Pons (tissue), 1 donor: ENCODE data around the gene NR1H3.

Experiments
- DNase-seq: peaks from one replicate; pipeline ENCODE4 v3.0.0-alpha.2; 2016; ENCODE audit warnings: low spot score

Gene NR1H3

GRCh38 chr11:47244448-47245350 is 13.1 kb upstream of the NR1H3 start:
- no peak for DNase-seq

- DNase-seq: no peak
Measured at GRCh38 chr11:47245611-47246357, 12.0 kb upstream of the NR1H3 start.

DNA sequence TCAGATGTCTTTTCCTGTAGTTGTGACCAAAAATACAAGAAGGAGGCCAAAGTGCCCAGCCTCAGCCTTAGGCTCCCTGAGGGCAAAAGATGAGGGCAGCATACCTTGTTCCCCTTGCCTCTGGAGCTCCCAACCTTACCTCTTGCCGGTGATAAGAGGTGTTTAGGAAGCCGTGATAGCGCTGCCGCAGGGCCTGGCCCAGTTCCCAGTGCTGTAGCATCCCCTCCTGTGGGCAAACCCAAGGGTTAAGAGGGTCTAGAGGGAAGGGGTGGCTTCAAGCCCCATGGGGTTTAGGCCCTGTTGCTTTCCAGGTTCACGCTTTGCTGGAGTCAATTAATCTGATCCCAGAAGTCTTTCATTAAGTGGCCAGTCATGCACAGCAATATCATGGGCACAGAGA is 10.3 kb upstream of the NR1H3 start:
- DNase-seq: no peak

GRCh38 chr11:47248304-47248663 is 9.5 kb upstream of the NR1H3 start:
- no peak for DNase-seq

- peak; percentile 88 for DNase-seq
Measured at GRCh38 chr11:47248664-47249377, 9.0 kb upstream of the NR1H3 start, which contains the start of gene ACP2. Gene ACP2 (minus strand): TSS chr11:47248814. CDS start chr11:47248789, 25 bp downstream.

DNA sequence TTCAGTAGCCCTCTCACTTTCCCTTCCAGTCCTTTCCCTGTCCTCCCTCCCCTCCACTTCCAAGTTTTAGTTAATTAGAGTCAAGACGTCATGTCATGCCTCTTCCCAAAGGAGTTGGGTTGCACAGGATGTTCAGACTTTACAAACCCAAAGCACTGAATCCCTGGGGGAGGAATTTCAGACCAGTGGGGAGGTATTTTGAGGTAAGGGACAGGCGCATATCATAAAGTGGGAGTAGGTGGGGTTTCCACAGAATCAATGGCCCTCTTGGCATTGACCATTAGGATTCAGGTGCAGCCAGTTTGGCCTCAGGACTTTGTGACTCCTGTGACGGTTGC is 8.4 kb upstream of the NR1H3 start:
- DNase-seq: no peak

DNA sequence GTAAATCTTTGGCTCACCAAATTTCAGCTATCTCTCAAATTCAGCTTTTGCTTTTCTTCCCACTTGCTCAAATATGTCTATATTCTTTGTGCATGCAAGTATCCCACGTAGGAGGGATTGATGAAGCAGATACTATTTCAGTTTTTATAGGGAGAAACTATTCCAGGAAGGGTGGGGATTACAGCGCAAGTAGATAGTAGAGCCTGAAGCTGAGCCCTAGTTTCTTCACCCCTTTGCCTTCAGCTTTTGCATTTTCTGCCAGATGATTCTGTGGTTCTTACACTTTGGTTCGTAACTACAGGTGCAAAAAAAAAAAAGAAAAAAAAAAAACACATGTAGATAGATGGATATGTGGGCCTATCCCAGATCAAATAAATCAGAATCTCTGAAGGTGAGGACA is 6.0 kb upstream of the NR1H3 start:
- DNase-seq: no peak

- no peak for DNase-seq
Measured at GRCh38 chr11:47253660-47254059, 4.1 kb upstream of the NR1H3 start.

- peak; percentile 40 for DNase-seq
Measured at GRCh38 chr11:47254386-47254785, 3.4 kb upstream of the NR1H3 start.

DNA sequence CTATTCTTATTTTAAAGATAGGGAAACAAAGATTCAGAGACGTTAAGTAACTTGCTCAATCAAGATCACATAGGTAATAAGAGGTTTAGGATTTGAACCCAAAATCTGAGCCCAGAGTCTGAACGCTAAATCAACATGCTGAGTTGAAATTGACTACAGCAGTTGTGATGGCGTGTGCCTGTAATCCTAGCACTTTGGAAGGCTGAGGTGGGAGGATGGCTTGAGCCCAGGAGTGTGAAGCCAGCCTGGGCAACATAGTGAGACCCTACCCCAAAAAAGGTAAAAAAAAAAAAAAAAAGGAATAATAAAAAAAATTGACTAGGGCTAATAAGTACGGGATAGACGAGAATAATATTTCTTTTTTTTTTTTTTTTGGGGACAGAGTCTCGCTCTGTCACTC is 1.4 kb upstream of the NR1H3 start:
- no peak for DNase-seq

GRCh38 chr11:47257177-47257516 is 649 bp upstream of the NR1H3 start:
- no peak for DNase-seq

DNA sequence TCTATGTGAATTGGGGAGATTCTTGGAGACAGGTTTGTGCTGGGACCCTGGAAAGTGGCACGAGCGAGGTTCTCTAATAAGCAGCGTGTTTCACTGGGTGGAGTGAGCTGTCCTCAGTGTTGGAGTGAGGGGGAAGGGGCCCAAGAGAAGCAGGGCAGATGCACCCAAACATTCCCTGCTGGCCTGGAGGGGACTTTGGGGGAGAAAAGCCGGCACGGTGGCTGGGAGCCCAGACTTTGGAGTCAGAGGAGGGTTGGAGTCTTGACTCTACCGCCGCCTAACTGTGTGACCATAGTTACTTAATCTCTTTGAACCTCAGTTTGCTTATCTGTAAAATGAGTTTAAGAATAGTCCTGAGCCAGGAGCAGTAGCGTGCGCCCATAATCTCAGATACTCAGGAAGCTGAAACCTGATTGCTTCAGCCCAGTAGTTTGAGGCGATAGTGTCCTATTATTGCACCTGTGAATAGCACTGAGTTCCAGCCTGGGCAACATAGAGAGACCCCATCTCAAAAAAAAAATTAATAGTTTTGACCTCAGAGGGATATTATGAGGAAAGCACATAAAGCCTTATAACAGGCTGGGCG is 614 bp downstream of the NR1H3 start:
- DNase-seq: no peak

GRCh38 chr11:47259232-47259977 is 1.6 kb downstream of the NR1H3 start:
- peak; percentile 43 for DNase-seq

DNA sequence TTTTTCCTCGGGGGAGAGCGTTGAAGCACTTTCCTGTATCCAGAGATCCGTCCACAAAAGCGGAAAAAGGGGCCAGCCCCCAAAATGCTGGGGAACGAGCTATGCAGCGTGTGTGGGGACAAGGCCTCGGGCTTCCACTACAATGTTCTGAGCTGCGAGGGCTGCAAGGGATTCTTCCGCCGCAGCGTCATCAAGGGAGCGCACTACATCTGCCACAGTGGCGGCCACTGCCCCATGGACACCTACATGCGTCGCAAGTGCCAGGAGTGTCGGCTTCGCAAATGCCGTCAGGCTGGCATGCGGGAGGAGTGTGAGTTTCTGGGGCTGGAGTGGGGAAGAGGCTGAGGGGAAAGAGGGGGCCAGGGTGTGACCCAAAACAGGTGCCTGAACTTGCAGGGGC is 2.6 kb downstream of the NR1H3 start:
- DNase-seq: no peak

DNA sequence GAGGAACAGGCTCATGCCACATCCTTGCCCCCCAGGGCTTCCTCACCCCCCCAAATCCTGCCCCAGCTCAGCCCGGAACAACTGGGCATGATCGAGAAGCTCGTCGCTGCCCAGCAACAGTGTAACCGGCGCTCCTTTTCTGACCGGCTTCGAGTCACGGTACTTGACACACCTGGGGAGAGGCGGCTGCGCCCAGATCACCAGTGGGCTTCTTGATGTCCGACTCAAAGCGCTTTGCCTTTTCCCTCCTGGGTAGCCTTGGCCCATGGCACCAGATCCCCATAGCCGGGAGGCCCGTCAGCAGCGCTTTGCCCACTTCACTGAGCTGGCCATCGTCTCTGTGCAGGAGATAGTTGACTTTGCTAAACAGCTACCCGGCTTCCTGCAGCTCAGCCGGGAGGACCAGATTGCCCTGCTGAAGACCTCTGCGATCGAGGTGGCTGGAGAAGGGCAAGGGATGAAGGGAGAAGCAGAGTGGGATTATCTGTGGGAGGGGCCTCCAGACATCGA is 3.5 kb downstream of the NR1H3 start:
- DNase-seq: no peak

GRCh38 chr11:47264119-47264518 is 6.3 kb downstream of the NR1H3 start:
- no peak for DNase-seq

GRCh38 chr11:47264521-47264920 is 6.7 kb downstream of the NR1H3 start:
- no peak for DNase-seq

GRCh38 chr11:47267876-47268275 is 10.1 kb downstream of the NR1H3 start:
- no peak for DNase-seq

DNA sequence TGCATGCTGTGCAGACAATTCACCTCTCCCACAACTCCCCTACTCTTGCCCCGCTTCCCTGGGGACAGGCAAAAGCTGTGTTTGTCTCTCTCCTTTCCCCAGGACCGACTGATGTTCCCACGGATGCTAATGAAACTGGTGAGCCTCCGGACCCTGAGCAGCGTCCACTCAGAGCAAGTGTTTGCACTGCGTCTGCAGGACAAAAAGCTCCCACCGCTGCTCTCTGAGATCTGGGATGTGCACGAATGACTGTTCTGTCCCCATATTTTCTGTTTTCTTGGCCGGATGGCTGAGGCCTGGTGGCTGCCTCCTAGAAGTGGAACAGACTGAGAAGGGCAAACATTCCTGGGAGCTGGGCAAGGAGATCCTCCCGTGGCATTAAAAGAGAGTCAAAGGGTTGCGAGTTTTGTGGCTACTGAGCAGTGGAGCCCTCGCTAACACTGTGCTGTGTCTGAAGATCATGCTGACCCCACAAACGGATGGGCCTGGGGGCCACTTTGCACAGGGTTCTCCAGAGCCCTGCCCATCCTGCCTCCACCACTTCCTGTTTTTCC is 10.7 kb downstream of the NR1H3 start:
- DNase-seq: no peak

DNA sequence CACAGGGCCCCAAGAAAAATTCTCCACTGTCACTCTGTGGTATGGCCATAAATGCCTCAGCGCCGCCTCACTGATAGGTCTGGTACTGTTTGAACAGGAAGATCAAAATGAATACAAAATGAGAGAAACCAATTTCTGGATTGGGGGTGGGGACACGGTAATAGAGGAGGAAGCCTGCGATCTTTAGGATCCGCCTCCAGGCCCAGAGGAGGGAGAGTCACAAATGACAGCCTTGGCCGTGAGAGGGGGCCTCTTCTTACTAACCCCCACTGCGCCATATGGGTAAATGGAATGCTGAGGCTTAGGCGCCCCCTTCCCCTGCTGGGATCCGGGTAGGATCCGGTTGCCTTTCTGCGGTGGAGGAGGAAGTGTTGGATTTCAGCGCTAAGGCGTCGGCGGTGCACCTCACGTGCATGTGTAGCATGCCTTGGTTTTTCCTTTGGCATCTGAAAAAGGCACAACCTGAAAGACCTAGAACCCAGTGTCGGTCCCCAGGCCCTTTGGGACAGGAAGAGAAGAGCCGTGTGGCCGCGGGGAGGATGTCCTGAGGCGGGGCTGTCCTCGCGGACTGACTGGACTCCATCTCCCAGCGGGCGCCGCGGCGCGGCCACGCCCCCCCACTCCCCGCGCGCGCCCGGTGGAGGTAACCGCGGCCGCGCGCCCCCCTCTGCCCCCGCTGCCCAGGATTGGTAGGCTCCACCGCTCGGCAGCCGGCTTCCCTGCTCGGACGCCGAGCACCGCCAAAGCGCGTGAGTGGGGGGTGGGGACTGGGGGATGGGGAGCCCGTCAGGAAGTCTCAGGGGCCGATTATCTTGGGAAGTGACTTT is 11.4 kb downstream of the NR1H3 start:
- DNase-seq: peak; percentile 84
